Breast epithelium (tissue), 4 donors: Measurements from ENCODE around the gene AKIRIN2. TPM values are rescaled to one million over a fixed set of nuclear protein-coding genes. Genes with fewer than 3 reads are reported as not detected.

Experiments used
- DNase-seq, 2 donors: peaks; one replicate each; pipeline ENCODE4 v3.0.0-alpha.2; 2019; ENCODE audit warnings: low spot score in 2 of 2
- H3K27ac ChIP-seq, 2 donors: fragments of 200-600 bp; sonication (generic) in 1 of 2; one replicate each; pipeline ENCODE4 v1.5.1; 2016 to 2019; ENCODE audit warnings: mild to moderate bottlenecking in 1 of 2
- H3K27me3 ChIP-seq, 2 donors: fragments of 200-600 bp; sonication (generic) in 1 of 2; one replicate each; pipeline versions ENCODE4 v1.5.1 to v1.6.0; 2017 to 2019; ENCODE audit warnings: control low read depth in 1 of 2, mild to moderate bottlenecking in 1 of 2
- H3K36me3 ChIP-seq: fragments of 200-600 bp; one replicate; pipeline ENCODE4 v1.5.1; 2019
- H3K4me1 ChIP-seq, 2 donors: fragments of 200-600 bp; sonication (generic); one replicate each; pipeline ENCODE4 v1.5.1; 2016 to 2019; ENCODE audit warnings: control low read depth in 1 of 2
- H3K4me3 ChIP-seq, 3 donors: fragments of 200-600 bp; sonication (generic); 1 replicate in 2 of 3; 2 replicates in 1 of 3; pipeline ENCODE4 v1.5.1; 2016 to 2019; ENCODE audit warnings: mild to moderate bottlenecking in 3 of 3, moderate library complexity in 2 of 3
- H3K9me3 ChIP-seq, 2 donors: fragments of 200-600 bp; sonication (generic) in 1 of 2; one replicate each; pipeline ENCODE4 v1.5.1; 2016 to 2019; ENCODE audit warnings: control low read depth in 1 of 2
- CTCF ChIP-seq, 3 donors: fragments of 450-650 bp; IDR thresholded peaks; one replicate each; pipeline ENCODE4 v1.5.1; 2016 to 2017; ENCODE audit warnings: antibody characterized with exemption in 3 of 3, mild to moderate bottlenecking in 3 of 3, moderate library complexity in 3 of 3
- POLR2A ChIP-seq: fragments of 450-650 bp; IDR thresholded peaks from one replicate; pipeline ENCODE4 v1.6.1; 2016; ENCODE audit warnings: antibody characterized with exemption, mild to moderate bottlenecking, moderate library complexity
- POLR2AphosphoS5 ChIP-seq, 3 donors: sonication (generic); formaldehyde crosslinking; IDR thresholded peaks; one replicate each; pipeline ENCODE4 v1.6.1; 2017; ENCODE audit warnings: antibody characterized with exemption in 3 of 3
- intact Hi-C: fragments of 100-400 bp; cut with DNase I; formaldehyde crosslinking; loops from one replicate; pipeline ENCODE4 v1.15.1; 2023; ENCODE audit warnings: low total_unique reads
- total RNA-seq, 3 donors: library from RNA; depleted of rRNA; stranded (reverse); fragments of >200 nt; gene quantifications; one replicate each; pipeline ENCODE4 v1.1.0, GENCODE V29; 2016

AKIRIN2 gene
- total RNA-seq, 3 donors from 2014 or later: 18.4 to 30.6 (median 22.8) TPM

GRCh38 chr6:87682310-87682709 is 19.7 kb downstream of the AKIRIN2 start:
- H3K27ac ChIP-seq: no peak overlapping the region
- no peaks in the 10 kb centered on the region for H3K4me1 ChIP-seq
- intact Hi-C loops: no loop called here
- H3K36me3 ChIP-seq: no peaks in the 10 kb centered on the region
- no peak for DNase-seq
- H3K9me3 ChIP-seq: no peaks in the 10 kb centered on the region
- TF ChIP-seq POLR2A: no peak
- no peak for TF ChIP-seq POLR2AphosphoS5 (IDR thresholded peaks at IDR 0.05)
- TF ChIP-seq CTCF (IDR thresholded peaks at IDR 0.05): no peak
- no peak overlapping the region for H3K4me3 ChIP-seq
- H3K27me3 ChIP-seq: no peaks in the 10 kb centered on the region

- DNase-seq: no peak
- Histone ChIP-seq H3K4me1 (no peaks in the 10 kb centered on the region), H3K4me3 (no peak overlapping the region), H3K9me3 (no peaks in the 10 kb centered on the region), H3K27ac (no peak overlapping the region), H3K27me3 (no peaks in the 10 kb centered on the region), H3K36me3 (peaks cover 4% of the 10 kb centered on the region)
- intact Hi-C loops: no loop called here
- TF ChIP-seq POLR2AphosphoS5 (IDR thresholded peaks at IDR 0.05): no peak
- no peak for TF ChIP-seq CTCF (IDR thresholded peaks at IDR 0.05)
- TF ChIP-seq POLR2A: no peak
Measured at GRCh38 chr6:87675004-87675681, 26.9 kb downstream of the AKIRIN2 start.

GRCh38 chr6:87674290-87674689 is 27.7 kb downstream of the AKIRIN2 start:
- Histone ChIP-seq H3K4me3 (no peak overlapping the region), H3K27ac (no peak overlapping the region)
- intact Hi-C loops: no loop called here

DNA sequence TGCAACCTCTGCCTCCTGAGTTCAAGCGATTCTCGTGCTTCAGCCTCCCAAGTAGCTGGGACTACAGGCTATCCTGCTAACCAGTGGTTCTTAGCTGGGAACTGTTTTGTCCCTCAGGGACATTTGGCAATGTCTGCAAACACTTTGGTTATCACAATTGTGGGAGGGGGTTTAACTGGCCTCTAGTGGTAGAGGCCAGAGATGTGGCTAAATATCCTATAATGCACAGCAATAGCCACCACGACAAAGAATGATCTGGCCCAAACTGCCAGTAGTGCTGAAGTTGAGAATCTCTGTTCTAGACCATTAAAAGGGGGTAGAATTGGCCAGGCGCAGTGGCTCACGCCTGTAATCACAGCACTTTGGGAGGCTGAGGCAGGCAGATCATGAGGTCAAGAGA is 28.8 kb downstream of the AKIRIN2 start:
- TF ChIP-seq CTCF (IDR thresholded peaks at IDR 0.05): no peak
- TF ChIP-seq POLR2A: no peak
- no peak for TF ChIP-seq POLR2AphosphoS5 (IDR thresholded peaks at IDR 0.05)
- intact Hi-C loops: no loop called here
- Histone ChIP-seq H3K27me3 (no peaks in the 10 kb centered on the region), H3K4me1 (no peaks in the 10 kb centered on the region), H3K27ac (no peak overlapping the region), H3K9me3 (no peaks in the 10 kb centered on the region), H3K36me3 (peaks cover 4% of the 10 kb centered on the region), H3K4me3 (no peak overlapping the region)
- DNase-seq: no peak

More at GRCh38 chr6:87674290-87674689, 27.7 kb downstream of the AKIRIN2 start:
- peaks cover 4% of the 10 kb centered on the region for H3K36me3 ChIP-seq
- H3K4me1 ChIP-seq: no peaks in the 10 kb centered on the region
- no peaks in the 10 kb centered on the region for H3K27me3 ChIP-seq
- H3K9me3 ChIP-seq: no peaks in the 10 kb centered on the region
- no peak for DNase-seq
- TF ChIP-seq POLR2A (no peak), CTCF (IDR thresholded peaks at IDR 0.05) (no peak), POLR2AphosphoS5 (IDR thresholded peaks at IDR 0.05) (no peak)

GRCh38 chr6:87672641-87673040 is 29.4 kb downstream of the AKIRIN2 start:
- Histone ChIP-seq H3K4me3 (no peak overlapping the region), H3K9me3 (no peaks in the 10 kb centered on the region), H3K4me1 (no peaks in the 10 kb centered on the region), H3K27ac (no peak overlapping the region), H3K36me3 (peaks cover 4% of the 10 kb centered on the region), H3K27me3 (no peaks in the 10 kb centered on the region)
- TF ChIP-seq CTCF (IDR thresholded peaks at IDR 0.05) (no peak), POLR2AphosphoS5 (IDR thresholded peaks at IDR 0.05) (no peak), POLR2A (no peak)
- DNase-seq: no peak
- intact Hi-C loops: no loop called here
